Measurements from ENCODE around the gene NFU1.

DNA sequence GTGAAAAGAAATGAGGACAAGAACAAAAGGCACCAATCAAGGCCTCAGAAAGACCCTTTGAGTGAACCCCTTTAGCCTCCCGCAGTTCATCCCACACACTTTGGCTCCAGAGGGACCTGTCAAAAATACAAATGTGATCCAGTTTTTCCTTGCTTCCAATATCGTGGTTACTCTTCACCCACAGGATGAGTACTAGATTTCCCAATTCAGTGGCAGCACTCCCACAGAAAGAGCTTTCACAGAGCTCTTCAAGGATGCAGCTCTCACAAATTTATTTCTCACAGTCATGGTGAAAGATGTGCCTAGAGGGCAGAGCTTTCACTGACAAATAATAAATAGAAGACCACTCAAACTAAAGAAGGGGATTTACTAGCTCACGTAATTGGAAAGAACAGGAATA is 47.2 kb downstream of the NFU1 start:
- TF ChIP-seq CTCF (conservative IDR thresholded peaks at IDR 0.05 in 1 of 2, IDR thresholded peaks at IDR 0.05 in 1 of 2; ENCODE audit: low read depth in 1 of 2, low read length in 2 of 2) (no peak), EZH2 (IDR thresholded peaks at IDR 0.05; ENCODE audit: low read length, missing control alignments) (no peak)
